Globus pallidus (tissue), 1 donor: ENCODE data around the gene TSPAN16.
"Not testable (repeated sequence)": the region's sequence is repeated elsewhere in the genome, so short reads cannot be mapped to it uniquely, and the experiment has no call there.

Experiments used
- DNase-seq: peaks from one replicate; pipeline ENCODE4 v3.0.0-alpha.2; 2015; ENCODE audit warnings: low spot score

Gene TSPAN16

DNA sequence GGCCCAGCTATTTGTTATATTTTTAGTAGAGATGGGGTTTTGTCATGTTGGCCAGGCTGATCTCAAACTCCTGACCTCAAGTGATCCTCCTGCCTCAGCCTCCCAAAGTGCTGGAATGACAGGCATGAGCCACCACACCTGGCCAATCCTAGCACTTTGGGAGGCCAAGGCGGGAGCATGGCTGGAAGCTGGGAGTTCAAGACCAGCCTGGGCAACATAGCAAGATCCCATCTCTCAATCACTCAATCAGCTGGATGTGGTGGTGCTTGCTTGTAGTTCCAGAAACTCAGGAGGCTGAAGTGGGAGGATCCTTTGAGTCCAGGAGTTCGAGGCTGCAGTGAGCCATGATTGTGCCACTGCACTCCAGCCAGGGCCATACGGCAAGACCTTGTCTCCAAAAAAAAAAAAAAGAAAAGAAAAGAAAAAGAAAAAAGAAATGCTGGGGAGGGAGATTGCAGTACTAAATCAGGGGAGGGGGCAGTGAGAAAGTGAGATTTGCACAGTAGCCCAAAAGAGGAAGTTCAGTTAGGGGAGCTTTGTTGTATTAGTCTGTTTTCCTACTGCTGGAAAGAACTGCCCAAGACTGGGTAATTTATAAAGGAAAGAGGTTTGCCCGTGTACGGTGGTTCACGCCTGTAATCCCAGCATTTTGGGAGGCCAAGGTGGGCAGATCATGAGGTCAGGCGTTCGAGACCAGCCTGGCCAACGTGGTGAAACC lies 24.5 kb downstream of the TSPAN16 start:
- DNase-seq: not testable (repeated sequence)

DNA sequence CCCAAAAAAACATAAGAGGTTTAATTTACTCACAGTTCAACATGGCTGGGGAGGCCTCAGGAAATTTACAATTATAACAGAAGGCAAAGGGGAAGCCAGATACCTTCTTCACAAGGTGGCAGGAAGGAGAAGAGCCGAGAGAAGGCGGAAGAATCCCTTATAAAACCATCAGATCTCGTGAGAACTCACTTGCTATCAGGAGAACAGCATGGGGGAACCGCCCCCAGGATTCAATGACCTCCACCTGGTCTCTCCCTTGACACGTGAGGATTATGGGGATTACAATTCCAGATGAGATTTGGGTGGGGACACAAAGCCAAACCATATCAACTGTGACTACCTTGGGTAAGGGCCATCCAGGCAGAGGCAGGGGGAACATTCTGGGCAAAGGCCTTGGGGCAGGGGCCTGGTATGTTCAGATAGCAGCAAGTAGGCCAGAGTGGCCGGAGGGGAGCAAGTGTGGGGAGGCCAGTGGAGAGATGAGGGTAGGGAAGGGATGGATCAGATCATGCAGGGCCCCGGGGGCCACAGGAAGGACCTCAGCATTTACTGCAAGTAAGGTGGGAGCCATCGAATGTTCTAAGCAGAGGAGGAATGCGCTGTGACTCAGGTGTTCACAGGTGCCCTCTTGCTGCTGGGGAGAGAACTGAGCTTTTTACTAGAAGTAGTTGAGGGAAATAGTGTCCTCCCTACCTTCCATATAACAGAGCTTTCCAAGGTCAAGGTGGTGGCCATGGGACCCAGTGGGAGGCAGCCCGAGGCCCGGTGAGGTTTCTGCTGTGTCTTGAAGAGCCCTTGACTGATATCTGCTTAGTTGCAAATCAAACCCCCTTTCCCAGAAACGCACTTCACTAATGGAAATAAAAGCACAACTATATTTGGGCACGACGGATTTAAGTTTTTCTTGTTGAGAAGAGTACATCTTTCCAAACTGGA lies 25.5 kb downstream of the TSPAN16 start:
- DNase-seq: no peak

GRCh38 chr19:11322269-11323024 lies 26.5 kb downstream of the TSPAN16 start:
- no peak for DNase-seq

DNA sequence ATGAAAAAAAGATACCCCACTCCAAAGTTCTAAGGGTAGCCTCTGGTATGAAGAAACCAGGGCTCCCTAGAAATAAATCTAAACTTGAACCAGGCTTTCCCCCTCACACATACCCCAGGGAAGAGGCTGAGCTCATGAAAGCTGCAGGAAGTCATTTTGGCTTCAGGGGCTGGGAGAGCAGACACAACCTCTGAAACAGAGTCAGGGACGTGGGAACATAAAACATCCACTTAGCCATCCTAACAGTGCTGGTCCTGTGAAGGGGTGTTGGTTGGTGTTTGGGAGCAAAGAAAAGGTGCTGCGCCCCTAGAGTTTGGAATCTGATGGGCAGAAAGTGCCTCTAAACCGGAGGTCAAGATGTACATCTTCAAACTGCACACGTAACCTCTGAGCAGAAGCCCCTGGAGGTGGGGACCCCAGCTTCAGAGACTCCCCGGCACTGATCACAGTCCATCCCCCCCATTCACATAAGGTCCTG lies 27.7 kb downstream of the TSPAN16 start:
- no peak for DNase-seq

DNA sequence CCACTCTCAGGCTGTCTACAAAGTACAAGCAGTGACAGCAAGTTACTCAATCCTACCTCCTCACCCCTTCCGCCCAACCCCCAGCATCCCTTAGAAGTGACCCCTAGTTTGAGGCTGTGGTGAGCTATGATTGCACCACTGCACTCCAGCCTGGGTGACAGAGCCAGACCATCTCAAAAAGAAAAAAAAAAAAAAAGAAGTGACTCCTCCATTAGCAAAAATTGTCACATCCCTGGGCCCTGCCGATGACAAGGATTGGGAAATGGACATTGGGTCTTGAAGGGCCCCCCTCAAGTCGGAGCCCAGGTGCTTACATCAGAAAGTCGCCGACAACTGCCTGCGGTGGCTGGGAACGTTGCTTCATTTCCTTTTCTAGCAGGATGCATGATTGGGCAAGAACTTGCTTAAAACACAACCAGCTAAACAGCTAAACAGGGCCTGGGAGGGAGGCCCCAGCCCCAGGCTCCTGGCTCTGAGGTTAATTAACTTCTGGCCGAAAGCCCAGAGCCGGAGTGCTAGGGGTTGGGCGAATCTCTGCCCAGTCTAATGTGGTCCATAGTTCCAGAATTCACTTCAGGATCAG lies 28.2 kb downstream of the TSPAN16 start:
- peak; percentile 67 for DNase-seq

- DNase-seq: no peak
Measured at GRCh38 chr19:11324748-11325389, 28.9 kb downstream of the TSPAN16 start.

DNA sequence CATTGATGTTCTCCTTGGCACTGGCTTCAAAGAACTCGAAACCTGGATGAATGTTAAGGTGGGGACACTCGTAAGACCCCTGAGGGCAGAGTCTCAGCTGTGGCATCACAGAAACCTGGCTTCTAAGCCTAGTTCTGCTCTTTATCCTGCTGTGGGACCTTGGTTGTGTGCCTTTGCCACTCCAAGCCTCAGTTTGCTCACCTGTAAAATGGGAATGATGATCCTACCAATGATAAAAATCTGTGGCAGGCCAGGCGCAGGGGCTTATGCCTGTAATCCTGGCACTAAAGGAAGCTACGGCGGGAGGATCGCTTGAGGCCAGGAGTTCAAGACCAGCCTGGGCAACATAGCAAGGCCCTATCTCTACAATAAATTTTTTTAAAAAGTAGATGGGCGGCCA lies 29.6 kb downstream of the TSPAN16 start:
- DNase-seq: no peak

DNA sequence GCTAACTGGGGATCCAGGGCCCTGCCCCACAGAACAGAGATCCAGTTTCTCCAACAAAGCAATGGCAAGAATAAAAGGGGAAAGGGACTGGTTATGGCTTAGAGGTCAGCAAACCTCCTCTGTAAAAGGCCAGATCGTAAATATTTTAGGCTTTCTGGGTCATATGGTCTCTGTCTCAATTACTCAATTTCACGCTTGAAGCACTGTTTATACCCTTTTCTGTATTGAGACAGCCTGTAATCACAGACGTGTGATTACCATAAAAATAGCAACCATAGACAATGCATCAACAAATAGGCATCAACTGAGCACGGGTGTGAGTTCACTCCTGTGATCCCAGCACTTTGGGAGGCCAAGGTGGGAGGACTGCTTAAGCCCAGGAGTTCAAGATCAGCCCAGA lies 34.2 kb downstream of the TSPAN16 start:
- no peak for DNase-seq

DNA sequence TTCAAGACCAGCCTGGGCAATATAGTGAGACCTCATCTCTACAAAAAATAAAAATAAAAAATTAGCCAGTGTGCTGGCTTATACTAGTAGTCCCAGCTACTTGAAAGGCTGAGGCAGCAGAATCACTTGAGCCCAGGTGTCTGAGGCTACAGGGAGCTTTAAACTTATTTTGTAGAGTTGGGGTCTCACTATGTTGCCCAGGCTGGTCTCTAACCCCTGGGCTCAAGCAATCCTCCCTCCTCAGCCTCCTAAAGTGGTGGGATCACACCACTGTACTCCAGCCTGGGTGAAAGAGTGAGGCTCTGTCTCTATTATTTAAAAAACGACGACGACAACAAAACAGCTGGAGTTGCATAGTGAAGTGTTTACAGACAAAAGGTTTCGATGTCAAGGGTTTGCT lies 35.5 kb downstream of the TSPAN16 start:
- no peak for DNase-seq

GRCh38 chr19:11332822-11333221 lies 36.9 kb downstream of the TSPAN16 start:
- DNase-seq: no peak

DNA sequence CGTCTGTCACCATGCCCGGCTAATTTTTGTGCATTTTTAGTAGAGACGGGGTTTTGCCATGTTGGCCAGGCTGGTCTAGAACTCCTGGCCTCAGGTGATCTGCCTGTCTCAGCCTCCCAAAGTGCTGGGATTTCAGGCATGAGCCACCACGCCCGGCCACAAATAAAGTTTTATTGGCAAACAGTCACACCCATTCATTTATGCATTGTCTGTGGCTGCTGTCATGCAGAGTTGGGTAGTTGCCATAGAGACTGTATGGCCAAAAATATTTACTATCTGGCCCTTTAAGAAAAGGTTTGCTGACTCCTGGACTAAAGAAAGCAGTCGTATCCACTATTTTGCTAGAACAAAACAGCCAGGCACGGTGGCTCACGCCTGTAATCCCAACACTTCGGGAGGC lies 37.9 kb downstream of the TSPAN16 start:
- not testable (repeated sequence) for DNase-seq

GRCh38 chr19:11335449-11336146 lies 39.6 kb downstream of the TSPAN16 start:
- DNase-seq: no peak

DNA sequence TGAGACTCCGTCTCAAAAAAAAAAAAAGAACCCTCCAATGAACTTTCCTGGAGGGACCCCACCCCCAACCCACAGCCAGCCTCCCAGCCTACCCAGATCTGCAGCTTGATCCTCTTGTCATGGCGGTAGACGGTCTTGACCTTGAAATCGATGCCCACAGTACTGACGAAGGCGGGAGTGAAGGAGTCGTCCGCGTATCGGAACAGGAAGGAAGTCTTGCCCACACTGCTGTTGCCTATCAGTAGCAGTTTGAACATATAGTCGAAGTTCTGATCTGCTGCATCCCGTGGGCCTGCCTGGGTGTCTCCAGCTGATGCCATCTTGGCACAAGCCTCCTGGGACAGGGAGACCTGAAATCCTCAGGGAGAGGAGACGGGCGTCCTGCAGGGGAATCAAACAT lies 41.1 kb downstream of the TSPAN16 start:
- DNase-seq: no peak

DNA sequence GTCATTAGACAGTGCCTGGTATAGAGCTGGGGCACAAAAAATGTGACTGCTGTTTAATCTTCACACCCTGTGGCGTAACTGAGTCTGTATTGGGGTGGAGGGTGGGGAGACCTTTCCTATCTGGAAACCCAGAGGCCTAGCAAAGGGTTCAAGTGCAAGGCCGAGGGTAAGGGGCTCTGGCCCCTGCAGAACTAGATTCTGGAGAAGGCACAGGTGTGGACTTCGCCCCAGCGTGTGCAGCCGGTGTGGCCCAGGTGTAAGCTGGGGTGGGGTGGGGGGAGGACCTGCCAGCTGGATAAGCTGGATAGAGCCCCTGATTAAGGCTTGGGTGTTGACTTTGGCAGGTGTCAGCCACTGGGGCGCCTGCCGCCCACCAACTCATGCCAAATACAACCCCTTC lies 42.2 kb downstream of the TSPAN16 start:
- no peak for DNase-seq

DNA sequence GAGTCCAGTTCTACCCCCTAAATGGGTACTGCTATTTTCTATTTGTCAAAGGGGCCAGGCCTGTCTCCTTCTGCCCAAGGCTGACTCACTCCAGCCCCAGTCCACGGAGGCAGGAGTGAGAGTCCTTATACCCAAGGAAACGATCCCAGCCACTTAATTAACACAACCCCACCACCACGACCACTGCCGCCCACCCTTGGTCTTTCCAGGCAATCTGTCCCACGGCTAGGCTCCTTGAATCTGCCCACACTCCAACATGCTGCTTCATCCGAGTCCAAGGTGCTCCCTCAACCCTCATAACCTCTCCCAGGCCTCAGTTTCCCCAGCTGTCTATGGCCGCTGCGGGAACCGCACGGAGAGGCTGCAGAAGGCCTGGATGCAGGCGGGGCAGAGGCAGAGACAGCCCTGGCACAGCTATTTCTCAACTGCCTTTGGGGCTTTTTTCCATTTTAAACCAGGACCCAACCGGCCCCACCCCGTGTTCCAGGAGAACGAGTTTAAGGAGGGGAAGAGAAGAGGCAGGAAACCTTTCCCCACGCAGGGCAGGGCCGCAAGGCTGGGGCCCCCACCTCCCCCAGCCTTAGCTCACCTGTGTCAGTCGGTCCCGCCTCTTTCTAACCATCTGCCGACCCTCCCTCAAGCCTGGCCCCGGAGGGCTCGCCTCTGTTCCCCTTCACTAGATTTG lies 42.8 kb downstream of the TSPAN16 start:
- no peak for DNase-seq

- peak; percentile 79 for DNase-seq
Measured at GRCh38 chr19:11339254-11340098, 43.5 kb downstream of the TSPAN16 start, which contains the start of gene RAB3D. Gene RAB3D, minus strand, starts transcription at chr19:11339657. Its CDS starts 2,258 bp downstream, at chr19:11337399.

GRCh38 chr19:11340099-11340467 lies 44.1 kb downstream of the TSPAN16 start:
- not testable (repeated sequence) for DNase-seq

- DNase-seq: no peak
Measured at GRCh38 chr19:11342429-11342828, 46.5 kb downstream of the TSPAN16 start.

DNA sequence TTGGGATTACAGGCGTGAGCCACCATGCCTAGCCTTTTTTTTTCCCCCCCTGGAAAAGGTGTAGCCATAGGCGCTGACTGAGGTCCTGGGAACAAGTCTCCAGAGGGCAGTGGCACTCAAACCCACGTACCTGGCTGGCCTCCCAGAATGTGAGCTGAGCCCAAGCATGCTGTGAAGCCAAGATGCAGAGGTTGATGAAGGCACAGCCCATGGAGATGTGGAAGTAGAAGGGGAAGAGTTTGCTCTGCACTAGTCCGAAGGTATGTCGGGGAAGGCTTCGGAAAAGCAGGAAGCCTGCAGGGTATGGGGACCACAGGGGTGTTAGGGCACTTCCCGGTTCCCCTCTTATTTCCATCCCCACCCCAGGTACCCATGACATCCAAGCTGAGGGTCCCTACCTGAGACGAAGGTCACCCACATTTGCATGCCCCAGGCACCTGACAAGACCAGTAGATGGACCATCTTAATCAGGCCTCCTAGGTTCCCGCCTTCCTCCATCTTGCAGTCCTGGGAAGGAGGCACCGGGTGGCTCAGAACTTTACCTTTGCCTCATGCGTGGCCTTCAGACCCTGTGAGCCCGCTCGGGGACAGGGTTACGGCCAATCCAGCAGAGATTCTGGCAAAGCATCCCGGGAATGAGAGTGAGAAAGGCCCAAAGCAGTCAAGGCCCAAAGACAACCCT lies 49.3 kb downstream of the TSPAN16 start:
- no peak for DNase-seq
